GM23338 (cell line): Measurements from ENCODE around the gene FOXP2. TPM values are rescaled to one million over a fixed set of nuclear protein-coding genes. Genes with fewer than 3 reads are reported as not detected.
A peak's percentile ranks its signal among the peaks of the same experiment; 100 is the strongest.
"Not testable (repeated sequence)": the region's sequence is repeated elsewhere in the genome, so short reads cannot be mapped to it uniquely, and the experiment has no call there.

Experiments used
- ATAC-seq: fragments of 200-7000 bp; cut with Tn5 transposase; 3 replicates; pipeline ENCODE4 v1.9.1; 2020
- DNase-seq: peaks from one replicate; pipeline ENCODE4 v3.0.0-alpha.2; 2015; ENCODE audit warnings: low spot score
- H2AFZ ChIP-seq: fragments of 200-600 bp; sonication (generic); 2 replicates; pipeline ENCODE4 v1.8.0; 2016; ENCODE audit warnings: antibody characterized with exemption, mild to moderate bottlenecking, moderate library complexity
- H3F3A ChIP-seq: fragments of 200-600 bp; sonication (generic); replicated peaks from 2 replicates; pipeline ENCODE4 v1.8.0; 2017; ENCODE audit warnings: antibody characterized with exemption, mixed run types, low read depth
- H3K27ac ChIP-seq: fragments of 200-600 bp; sonication (generic); 2 replicates; pipeline ENCODE4 v1.6.1; 2016; ENCODE audit warnings: low read depth
- H3K27me3 ChIP-seq: fragments of 200-600 bp; sonication (generic); 2 replicates; pipeline ENCODE4 v1.8.0; 2016; ENCODE audit warnings: mild to moderate bottlenecking, mixed run types, moderate library complexity; ENCODE audit not compliant: insufficient read depth
- H3K36me3 ChIP-seq: fragments of 200-600 bp; sonication (generic); 2 replicates; pipeline ENCODE4 v1.8.0; 2016; ENCODE audit warnings: mild to moderate bottlenecking; ENCODE audit not compliant: insufficient read depth
- H3K4me1 ChIP-seq: fragments of 200-600 bp; sonication (generic); 2 replicates; pipeline ENCODE4 v1.8.0; 2016; ENCODE audit warnings: mild to moderate bottlenecking, moderate library complexity; ENCODE audit not compliant: insufficient read depth
- H3K4me2 ChIP-seq: fragments of 200-600 bp; sonication (generic); 2 replicates; pipeline ENCODE4 v1.7.1; 2017; ENCODE audit warnings: mixed run types
- H3K4me3 ChIP-seq: fragments of 200-600 bp; sonication (generic); 2 replicates; pipeline ENCODE4 v1.6.1; 2016; ENCODE audit warnings: mixed run types
- H3K79me2 ChIP-seq: fragments of 200-600 bp; sonication (generic); replicated peaks from 2 replicates; pipeline ENCODE4 v1.8.0; 2017; ENCODE audit warnings: mild to moderate bottlenecking; ENCODE audit not compliant: insufficient read depth
- H3K9me2 ChIP-seq: fragments of 200-600 bp; sonication (generic); 2 replicates; pipeline ENCODE4 v1.8.0; 2017; ENCODE audit not compliant: insufficient read depth
- H4K20me1 ChIP-seq: fragments of 200-600 bp; sonication (generic); replicated peaks from 2 replicates; pipeline ENCODE4 v1.8.0; 2017; ENCODE audit warnings: mild to moderate bottlenecking; ENCODE audit not compliant: insufficient read depth
- H3K27ac Mint-ChIP-seq: 2 replicates; pipeline ENCODE4 v1.8.0; 2020; ENCODE audit warnings: inconsistent platforms, mild to moderate bottlenecking, moderate library complexity, mixed read lengths
- H3K27me3 Mint-ChIP-seq: 3 replicates; pipeline ENCODE4 v1.8.0; 2022; ENCODE audit warnings: low read depth, mild to moderate bottlenecking, moderate library complexity, mixed read lengths, inconsistent platforms; ENCODE audit not compliant: insufficient read depth, poor library complexity
- H3K36me3 Mint-ChIP-seq: 3 replicates; pipeline ENCODE4 v1.8.0; 2021; ENCODE audit warnings: low read depth, mild to moderate bottlenecking, inconsistent platforms, moderate library complexity, mixed read lengths
- H3K4me1 Mint-ChIP-seq: 3 replicates; pipeline ENCODE4 v1.8.0; 2020; ENCODE audit warnings: mild to moderate bottlenecking, inconsistent platforms, mixed read lengths
- H3K4me3 Mint-ChIP-seq: 3 replicates; pipeline ENCODE4 v1.8.0; 2021; ENCODE audit warnings: moderate library complexity, mild to moderate bottlenecking, inconsistent platforms, mixed read lengths
- H3K9me3 Mint-ChIP-seq: 3 replicates; pipeline ENCODE4 v1.8.0; 2020; ENCODE audit warnings: moderate library complexity, mild to moderate bottlenecking, inconsistent platforms, mixed read lengths
- EZH2phosphoT487 ChIP-seq: fragments of 200-600 bp; sonication (generic); IDR thresholded peaks from one replicate; pipeline ENCODE4 v1.8.1; 2018; ENCODE audit warnings: antibody characterized with exemption; ENCODE audit not compliant: unreplicated experiment
- JUNB ChIP-seq: IDR thresholded peaks from one replicate; pipeline ENCODE4 v1.6.1; 2016; ENCODE audit warnings: antibody characterized with exemption; ENCODE audit not compliant: unreplicated experiment
- STAT1 ChIP-seq: IDR thresholded peaks from one replicate; pipeline ENCODE4 v1.6.1; 2016; ENCODE audit warnings: antibody characterized with exemption; ENCODE audit not compliant: unreplicated experiment
- polyA plus RNA-seq: library from polyadenylated mRNA; unstranded; fragments of >200 nt; fragmentation: Nextera tagmentation; extraction: Ambion mirVana; gene quantifications from 2 replicates; pipeline ENCODE4 v1.2.1, GENCODE V29; 2016
- total RNA-seq: library from RNA; depleted of rRNA; stranded (reverse); fragments of >200 nt; shearing (Covaris generic); gene quantifications from 2 replicates; pipeline ENCODE4 v1.2.3, GENCODE V29; 2014
- TF ChIP-seq, protein P1 (sequence below): IDR thresholded peaks from one replicate; pipeline ENCODE4 v1.6.1; 2018; ENCODE audit warnings: antibody characterized with exemption; ENCODE audit not compliant: unreplicated experiment
- TF ChIP-seq, protein P2 (sequence below): IDR thresholded peaks from 2 replicates; pipeline ENCODE4 v1.6.1; 2016; ENCODE audit warnings: antibody characterized with exemption

Gene FOXP2
- total and polyA plus RNA-seq, 2 experiments from 2014 or later = 0.03 to 0.24 TPM

DNA sequence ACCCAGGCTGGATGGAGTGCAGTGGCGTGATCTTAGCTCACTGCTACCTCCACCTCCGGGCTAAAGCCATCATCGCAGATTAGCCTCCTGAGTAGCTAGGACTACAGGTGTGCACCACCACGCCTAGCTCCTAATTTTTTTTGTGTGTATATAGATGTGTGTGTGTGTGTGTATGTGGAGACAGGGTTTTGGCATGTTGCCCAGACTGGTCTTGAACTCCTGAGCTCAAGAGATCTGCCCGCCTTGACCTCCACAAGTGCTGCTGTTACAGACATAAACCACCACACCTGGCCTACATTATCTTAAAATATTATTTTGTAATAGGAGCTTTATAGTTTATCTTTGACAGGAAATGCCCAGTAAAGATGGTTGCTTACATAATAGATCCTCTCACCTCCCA, 25.0 kb downstream of the FOXP2 start:
- H3K4me1 Mint-ChIP-seq = no peaks in the 10 kb centered on the region
- H3K27me3 Mint-ChIP-seq = no peaks in the 10 kb centered on the region
- H4K20me1 ChIP-seq = no peaks in the 10 kb centered on the region
- H3K27me3 ChIP-seq = no peaks in the 10 kb centered on the region
- H3K4me1 ChIP-seq = no peaks in the 10 kb centered on the region
- H3K79me2 ChIP-seq = no peaks in the 10 kb centered on the region
- H2AFZ ChIP-seq = no peak overlapping the region
- H3K4me3 Mint-ChIP-seq = no peak overlapping the region
- no peaks in the 10 kb centered on the region for H3F3A ChIP-seq
- no peaks in the 10 kb centered on the region for H3K36me3 ChIP-seq
- no peak overlapping the region for H3K4me3 ChIP-seq
- no peak overlapping the region for H3K27ac Mint-ChIP-seq
- no peak overlapping the region for H3K27ac ChIP-seq
- no peak for ATAC-seq
- H3K36me3 Mint-ChIP-seq = no peaks in the 10 kb centered on the region
- no peak overlapping the region for H3K4me2 ChIP-seq
- TF ChIP-seq STAT1 (no peak), JUNB (no peak)
- TF ChIP-seq, protein P1, sequence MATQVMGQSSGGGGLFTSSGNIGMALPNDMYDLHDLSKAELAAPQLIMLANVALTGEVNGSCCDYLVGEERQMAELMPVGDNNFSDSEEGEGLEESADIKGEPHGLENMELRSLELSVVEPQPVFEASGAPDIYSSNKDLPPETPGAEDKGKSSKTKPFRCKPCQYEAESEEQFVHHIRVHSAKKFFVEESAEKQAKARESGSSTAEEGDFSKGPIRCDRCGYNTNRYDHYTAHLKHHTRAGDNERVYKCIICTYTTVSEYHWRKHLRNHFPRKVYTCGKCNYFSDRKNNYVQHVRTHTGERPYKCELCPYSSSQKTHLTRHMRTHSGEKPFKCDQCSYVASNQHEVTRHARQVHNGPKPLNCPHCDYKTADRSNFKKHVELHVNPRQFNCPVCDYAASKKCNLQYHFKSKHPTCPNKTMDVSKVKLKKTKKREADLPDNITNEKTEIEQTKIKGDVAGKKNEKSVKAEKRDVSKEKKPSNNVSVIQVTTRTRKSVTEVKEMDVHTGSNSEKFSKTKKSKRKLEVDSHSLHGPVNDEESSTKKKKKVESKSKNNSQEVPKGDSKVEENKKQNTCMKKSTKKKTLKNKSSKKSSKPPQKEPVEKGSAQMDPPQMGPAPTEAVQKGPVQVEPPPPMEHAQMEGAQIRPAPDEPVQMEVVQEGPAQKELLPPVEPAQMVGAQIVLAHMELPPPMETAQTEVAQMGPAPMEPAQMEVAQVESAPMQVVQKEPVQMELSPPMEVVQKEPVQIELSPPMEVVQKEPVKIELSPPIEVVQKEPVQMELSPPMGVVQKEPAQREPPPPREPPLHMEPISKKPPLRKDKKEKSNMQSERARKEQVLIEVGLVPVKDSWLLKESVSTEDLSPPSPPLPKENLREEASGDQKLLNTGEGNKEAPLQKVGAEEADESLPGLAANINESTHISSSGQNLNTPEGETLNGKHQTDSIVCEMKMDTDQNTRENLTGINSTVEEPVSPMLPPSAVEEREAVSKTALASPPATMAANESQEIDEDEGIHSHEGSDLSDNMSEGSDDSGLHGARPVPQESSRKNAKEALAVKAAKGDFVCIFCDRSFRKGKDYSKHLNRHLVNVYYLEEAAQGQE = no peak
- H3K9me3 Mint-ChIP-seq = no peaks in the 10 kb centered on the region
- peak; percentile 2 for DNase-seq
- no peaks in the 10 kb centered on the region for H3K9me2 ChIP-seq

DNA sequence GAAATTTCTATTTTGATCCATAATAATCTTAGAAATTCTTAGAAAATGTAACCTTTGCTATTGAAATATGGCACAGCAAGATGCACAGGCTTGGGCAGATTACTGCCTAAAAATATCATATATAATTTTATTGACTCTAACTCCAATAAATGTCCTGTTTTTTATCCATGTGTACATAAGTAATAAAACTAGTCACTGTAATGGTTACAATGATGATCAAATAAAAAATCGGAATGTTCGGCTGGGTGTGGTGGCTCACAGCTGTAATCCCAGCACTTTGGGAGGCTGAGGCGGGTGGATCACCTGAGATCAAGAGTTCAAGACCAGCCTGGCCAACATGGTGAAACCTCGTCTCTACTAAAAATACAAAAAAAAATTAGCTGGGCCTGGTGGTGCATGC, 26.3 kb downstream of the FOXP2 start:
- not testable (repeated sequence) for ATAC-seq, H3F3A ChIP-seq, H3K27me3 Mint-ChIP-seq, H3K36me3 Mint-ChIP-seq, DNase-seq, H4K20me1 ChIP-seq, H3K27ac Mint-ChIP-seq, H3K4me1 ChIP-seq, H3K36me3 ChIP-seq, H3K9me2 ChIP-seq, H3K4me3 Mint-ChIP-seq, H3K27ac ChIP-seq, H3K9me3 Mint-ChIP-seq, H3K4me2 ChIP-seq, H2AFZ ChIP-seq, H3K27me3 ChIP-seq, H3K4me3 ChIP-seq, H3K4me1 Mint-ChIP-seq, H3K79me2 ChIP-seq

DNA sequence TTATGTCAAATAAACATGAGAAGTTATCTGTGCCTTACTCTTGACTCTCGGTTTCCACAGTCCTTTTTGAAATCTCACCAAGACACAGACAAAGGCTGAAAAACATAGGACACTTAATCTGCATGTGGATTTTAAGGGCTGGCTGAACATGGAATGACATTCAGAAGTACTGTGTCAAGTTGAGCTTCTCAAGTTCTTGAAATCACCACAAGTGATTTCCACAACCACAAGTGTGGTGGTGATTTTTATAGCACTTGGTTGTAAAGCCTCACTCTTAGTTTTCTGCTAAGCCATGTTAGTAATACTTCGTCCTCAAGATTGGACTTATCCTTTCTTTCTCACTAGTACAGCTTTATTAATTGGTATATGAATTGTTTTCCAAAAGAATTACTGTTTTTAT, 29.6 kb downstream of the FOXP2 start:
- H4K20me1 ChIP-seq = no peaks in the 10 kb centered on the region
- H3K36me3 Mint-ChIP-seq = no peaks in the 10 kb centered on the region
- no peak for TF ChIP-seq EZH2phosphoT487
- TF ChIP-seq, protein P2, sequence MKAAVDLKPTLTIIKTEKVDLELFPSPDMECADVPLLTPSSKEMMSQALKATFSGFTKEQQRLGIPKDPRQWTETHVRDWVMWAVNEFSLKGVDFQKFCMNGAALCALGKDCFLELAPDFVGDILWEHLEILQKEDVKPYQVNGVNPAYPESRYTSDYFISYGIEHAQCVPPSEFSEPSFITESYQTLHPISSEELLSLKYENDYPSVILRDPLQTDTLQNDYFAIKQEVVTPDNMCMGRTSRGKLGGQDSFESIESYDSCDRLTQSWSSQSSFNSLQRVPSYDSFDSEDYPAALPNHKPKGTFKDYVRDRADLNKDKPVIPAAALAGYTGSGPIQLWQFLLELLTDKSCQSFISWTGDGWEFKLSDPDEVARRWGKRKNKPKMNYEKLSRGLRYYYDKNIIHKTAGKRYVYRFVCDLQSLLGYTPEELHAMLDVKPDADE = no peak
- no peaks in the 10 kb centered on the region for H3K9me3 Mint-ChIP-seq
- no peak overlapping the region for H3K4me3 Mint-ChIP-seq
- no peaks in the 10 kb centered on the region for H3F3A ChIP-seq
- no peak overlapping the region for H3K27ac Mint-ChIP-seq
- no peaks in the 10 kb centered on the region for H3K36me3 ChIP-seq
- no peaks in the 10 kb centered on the region for H3K79me2 ChIP-seq
- no peaks in the 10 kb centered on the region for H3K4me1 Mint-ChIP-seq
- no peaks in the 10 kb centered on the region for H3K9me2 ChIP-seq
- ATAC-seq = no peak
- H3K27me3 ChIP-seq = no peaks in the 10 kb centered on the region
- peaks cover 2% of the 10 kb centered on the region for H3K27me3 Mint-ChIP-seq
- no peak overlapping the region for H3K4me2 ChIP-seq
- DNase-seq = no peak
- no peaks in the 10 kb centered on the region for H3K4me1 ChIP-seq
- no peak overlapping the region for H2AFZ ChIP-seq
- no peak overlapping the region for H3K27ac ChIP-seq
- no peak overlapping the region for H3K4me3 ChIP-seq
